Effector memory CD4-positive, alpha-beta T cell (primary cell): ENCODE measurements around the gene SPSB2.
"Not testable (repeated sequence)": the region's sequence is repeated elsewhere in the genome, so short reads cannot be mapped to it uniquely, and the experiment has no call there.

ENCODE experiments used
- DNase-seq, 3 donors: peaks; one replicate each; pipeline ENCODE4 v3.0.0-alpha.2; 2020
- H3K27ac ChIP-seq: 2 replicates; pipeline ENCODE4 v1.7.0; 2013; ENCODE audit warnings: mild to moderate bottlenecking, low read length, moderate library complexity; ENCODE audit not compliant: insufficient read depth, poor library complexity, severe bottlenecking
- H3K27me3 ChIP-seq: replicated peaks from 2 replicates; pipeline ENCODE4 v1.7.0; 2013; ENCODE audit warnings: mild to moderate bottlenecking, low read length; ENCODE audit not compliant: insufficient read depth, control insufficient read depth, poor library complexity, severe bottlenecking
- H3K36me3 ChIP-seq: 2 replicates; pipeline ENCODE4 v1.7.0; 2013; ENCODE audit warnings: mild to moderate bottlenecking, low read length, moderate library complexity; ENCODE audit not compliant: control insufficient read depth, insufficient read depth
- H3K4me1 ChIP-seq: 2 replicates; pipeline ENCODE4 v1.7.0; 2013; ENCODE audit warnings: low read length, mild to moderate bottlenecking; ENCODE audit not compliant: control insufficient read depth, insufficient read depth, poor library complexity, severe bottlenecking
- H3K4me3 ChIP-seq: 2 replicates; pipeline ENCODE4 v1.7.0; 2013; ENCODE audit warnings: low read length, low read depth, mild to moderate bottlenecking; ENCODE audit not compliant: insufficient read depth, poor library complexity, severe bottlenecking
- H3K9me3 ChIP-seq: 2 replicates; pipeline ENCODE4 v1.7.0; 2013; ENCODE audit warnings: mild to moderate bottlenecking, low read length, moderate library complexity; ENCODE audit not compliant: control insufficient read depth

SPSB2 gene

GRCh38 chr12:6871052-6871957 is 1.8 kb downstream of the SPSB2 start:
- Histone ChIP-seq H3K4me3 (peak overlapping the region; percentile 83), H3K36me3 (peaks cover 12% of the 10 kb centered on the region), H3K4me1 (peaks cover 44% of the 10 kb centered on the region), H3K27me3 (no peaks in the 10 kb centered on the region), H3K27ac (peak overlapping the region; percentile 82), H3K9me3 (no peaks in the 10 kb centered on the region)
- peak in 1 of 3 donors; percentile 21 for DNase-seq

DNA sequence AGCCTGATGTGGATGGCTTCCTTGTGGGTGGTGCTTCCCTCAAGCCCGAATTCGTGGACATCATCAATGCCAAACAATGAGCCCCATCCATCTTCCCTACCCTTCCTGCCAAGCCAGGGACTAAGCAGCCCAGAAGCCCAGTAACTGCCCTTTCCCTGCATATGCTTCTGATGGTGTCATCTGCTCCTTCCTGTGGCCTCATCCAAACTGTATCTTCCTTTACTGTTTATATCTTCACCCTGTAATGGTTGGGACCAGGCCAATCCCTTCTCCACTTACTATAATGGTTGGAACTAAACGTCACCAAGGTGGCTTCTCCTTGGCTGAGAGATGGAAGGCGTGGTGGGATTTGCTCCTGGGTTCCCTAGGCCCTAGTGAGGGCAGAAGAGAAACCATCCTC is 2.8 kb downstream of the SPSB2 start:
- H3K36me3 ChIP-seq = peaks cover 12% of the 10 kb centered on the region
- H3K27ac ChIP-seq, H3K9me3 ChIP-seq, H3K27me3 ChIP-seq, DNase-seq, H3K4me3 ChIP-seq: not testable (repeated sequence)
- peaks cover 44% of the 10 kb centered on the region for H3K4me1 ChIP-seq

GRCh38 chr12:6869049-6870021 is 3.8 kb downstream of the SPSB2 start:
- Histone ChIP-seq H3K27me3 (no peaks in the 10 kb centered on the region), H3K9me3 (no peaks in the 10 kb centered on the region), H3K36me3 (peaks cover 12% of the 10 kb centered on the region), H3K4me3 (no peak overlapping the region), H3K4me1 (peaks cover 44% of the 10 kb centered on the region), H3K27ac (peak overlapping the region; percentile 79)
- DNase-seq = peak; percentile 66 to 79 (median 69)

DNA sequence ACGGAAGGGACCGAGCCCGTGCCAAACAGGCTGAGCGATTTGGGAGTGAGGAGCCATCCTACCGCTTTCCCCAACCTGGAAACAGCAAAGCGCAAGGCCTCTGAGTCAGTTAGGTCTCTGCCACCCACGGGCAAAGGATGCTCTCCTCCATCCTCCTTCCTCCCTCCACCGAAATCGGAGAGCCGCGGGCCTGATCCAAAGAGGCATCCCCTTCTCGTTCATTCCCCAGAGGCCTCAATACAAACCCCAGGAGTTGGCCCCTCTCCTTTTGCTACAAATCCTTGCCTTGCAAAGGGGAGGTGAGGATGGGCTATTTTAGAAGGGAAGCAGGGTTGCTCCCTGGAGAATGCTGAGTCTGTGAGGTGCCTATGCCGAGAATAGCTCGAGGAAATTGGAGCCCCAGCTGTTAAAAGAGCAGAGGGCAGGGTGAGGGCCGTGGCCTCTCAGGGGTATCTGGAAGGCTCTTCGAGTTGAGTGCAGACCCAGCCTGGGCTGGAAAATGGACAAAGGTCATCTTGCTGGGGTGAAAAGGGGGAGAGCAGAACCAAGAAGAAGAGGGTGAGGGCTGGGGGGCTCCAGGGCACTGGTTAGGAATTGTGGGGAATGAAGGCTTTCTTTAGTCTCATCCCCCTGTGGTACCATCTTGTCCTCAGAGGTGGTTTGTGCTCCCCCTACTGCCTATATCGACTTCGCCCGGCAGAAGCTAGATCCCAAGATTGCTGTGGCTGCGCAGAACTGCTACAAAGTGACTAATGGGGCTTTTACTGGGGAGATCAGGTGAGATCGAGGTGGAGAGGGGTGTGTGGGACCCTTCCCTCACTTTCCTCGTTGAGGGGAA is 4.7 kb downstream of the SPSB2 start:
- H3K9me3 ChIP-seq = no peaks in the 10 kb centered on the region
- no peak for DNase-seq
- H3K36me3 ChIP-seq = peaks cover 20% of the 10 kb centered on the region
- peak overlapping the region; percentile 79 for H3K27ac ChIP-seq
- peak overlapping the region; percentile 93 for H3K4me3 ChIP-seq
- peaks cover 44% of the 10 kb centered on the region for H3K4me1 ChIP-seq
- no peaks in the 10 kb centered on the region for H3K27me3 ChIP-seq

DNA sequence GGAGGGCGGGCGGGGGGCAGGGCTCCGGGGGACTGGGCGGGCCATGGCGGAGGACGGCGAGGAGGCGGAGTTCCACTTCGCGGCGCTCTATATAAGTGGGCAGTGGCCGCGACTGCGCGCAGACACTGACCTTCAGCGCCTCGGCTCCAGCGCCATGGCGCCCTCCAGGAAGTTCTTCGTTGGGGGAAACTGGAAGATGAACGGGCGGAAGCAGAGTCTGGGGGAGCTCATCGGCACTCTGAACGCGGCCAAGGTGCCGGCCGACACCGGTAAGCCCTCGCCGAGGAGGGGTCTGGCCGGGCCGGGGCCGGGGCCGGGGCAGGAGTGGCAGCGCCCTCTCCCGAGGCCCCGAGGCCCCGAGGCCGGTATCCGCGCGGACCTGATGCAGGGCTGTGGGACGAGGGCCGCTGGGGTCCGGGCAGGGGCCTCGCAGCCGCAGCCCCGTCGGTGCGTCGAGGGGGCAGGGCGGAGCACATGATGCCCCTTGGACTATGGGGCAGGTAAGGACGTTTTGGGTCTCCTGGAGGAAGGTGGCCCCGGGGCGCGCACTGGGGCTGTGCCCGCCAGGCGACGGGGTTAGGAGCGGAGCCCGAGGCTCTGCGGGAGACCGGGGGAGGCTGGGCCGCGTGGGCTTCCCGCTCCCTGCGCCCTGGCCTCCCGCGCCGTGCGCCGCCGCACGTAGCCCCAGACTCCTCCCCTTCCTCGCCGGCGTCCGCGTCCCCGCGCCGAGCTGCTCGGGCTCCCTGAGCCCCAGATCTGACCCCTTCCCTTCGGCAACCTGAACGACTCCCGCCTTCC is 5.5 kb downstream of the SPSB2 start, which contains the start of gene TPI1:
Gene TPI1 (plus strand): TSS at position 119 of the 798 bp plus-strand sequence. CDS start 36 bp downstream, at position 155.
- Histone ChIP-seq H3K4me3 (peak within 1 kb of the TSS; percentile 93), H3K27me3 (no peaks in the 10 kb centered on the region), H3K36me3 (peaks cover 28% of the 10 kb centered on the region), H3K27ac (peak within 1 kb of the TSS; percentile 79), H3K4me1 (peaks cover 44% of the 10 kb centered on the region), H3K9me3 (no peaks in the 10 kb centered on the region)
- DNase-seq = peak; percentile 66 to 79 (median 75)

DNA sequence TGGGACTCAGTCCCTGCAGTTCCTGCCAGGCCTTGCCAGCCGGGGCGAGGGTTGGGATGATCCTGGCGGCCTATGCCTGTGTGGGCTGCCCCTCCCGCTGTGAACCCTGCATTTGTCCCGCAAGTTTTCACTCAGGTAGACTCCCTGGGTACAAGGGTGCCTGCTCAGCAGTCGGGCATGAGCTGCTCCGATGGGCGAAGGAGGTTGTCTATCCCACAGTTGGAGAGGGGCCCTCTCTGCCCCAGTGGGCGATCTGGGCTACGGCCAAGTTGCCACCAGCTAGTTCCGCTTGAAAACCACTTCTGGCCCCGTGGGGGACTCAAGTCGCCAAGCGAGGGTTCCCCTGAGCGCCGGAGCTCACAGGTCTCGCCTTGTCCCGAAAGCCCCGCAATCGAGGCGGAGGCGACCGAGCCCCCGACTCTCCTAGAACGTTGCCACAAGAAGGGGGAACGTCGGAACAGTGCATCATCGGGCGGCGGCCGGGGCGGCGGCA is 6.1 kb downstream of the SPSB2 start:
- peak overlapping the region; percentile 93 for H3K4me3 ChIP-seq

GRCh38 chr12:6866163-6866919 is 6.8 kb downstream of the SPSB2 start:
- no peak for DNase-seq
- Histone ChIP-seq H3K4me3 (peak overlapping the region; percentile 93), H3K9me3 (no peaks in the 10 kb centered on the region), H3K4me1 (peaks cover 34% of the 10 kb centered on the region), H3K27me3 (no peaks in the 10 kb centered on the region), H3K36me3 (peaks cover 38% of the 10 kb centered on the region), H3K27ac (peak overlapping the region; percentile 79)

More for the DNA sequence above, 6.1 kb downstream of the SPSB2 start:
- Histone ChIP-seq H3K27me3 (no peaks in the 10 kb centered on the region), H3K9me3 (no peaks in the 10 kb centered on the region), H3K27ac (peak overlapping the region; percentile 79), H3K36me3 (peaks cover 31% of the 10 kb centered on the region), H3K4me1 (peaks cover 40% of the 10 kb centered on the region)
- DNase-seq = no peak

GRCh38 chr12:6865307-6865706 is 7.8 kb downstream of the SPSB2 start:
- not testable (repeated sequence) for H3K9me3 ChIP-seq, H3K27me3 ChIP-seq, DNase-seq, H3K4me3 ChIP-seq, H3K27ac ChIP-seq
- Histone ChIP-seq H3K4me1 (peaks cover 27% of the 10 kb centered on the region), H3K36me3 (peaks cover 41% of the 10 kb centered on the region)
